SU-DHL-6 (cell line): Measurements from ENCODE around the gene DSTYK.

Experiments used
- CTCF ChIP-seq: fragments of 200-600 bp; sonication (generic); IDR thresholded peaks from one replicate; pipeline ENCODE4 v1.5.1; 2017; ENCODE audit warnings: antibody characterized with exemption, mild to moderate bottlenecking, low read length, moderate library complexity; ENCODE audit not compliant: insufficient read depth, poor library complexity, severe bottlenecking
- EZH2phosphoT487 ChIP-seq: fragments of 200-600 bp; sonication (generic), shearing (Covaris generic); conservative IDR thresholded peaks from 2 replicates; pipeline ENCODE4 v1.6.1; 2018; ENCODE audit warnings: mild to moderate bottlenecking, antibody characterized with exemption, low read length, moderate library complexity, mixed read lengths

- TF ChIP-seq EZH2phosphoT487 (no peak), CTCF (no peak)
Observed at GRCh38 chr1:205247130-205247921, 35.8 kb upstream of the DSTYK start.
